ENCODE results near the gene MSANTD3.

Gene MSANTD3

DNA sequence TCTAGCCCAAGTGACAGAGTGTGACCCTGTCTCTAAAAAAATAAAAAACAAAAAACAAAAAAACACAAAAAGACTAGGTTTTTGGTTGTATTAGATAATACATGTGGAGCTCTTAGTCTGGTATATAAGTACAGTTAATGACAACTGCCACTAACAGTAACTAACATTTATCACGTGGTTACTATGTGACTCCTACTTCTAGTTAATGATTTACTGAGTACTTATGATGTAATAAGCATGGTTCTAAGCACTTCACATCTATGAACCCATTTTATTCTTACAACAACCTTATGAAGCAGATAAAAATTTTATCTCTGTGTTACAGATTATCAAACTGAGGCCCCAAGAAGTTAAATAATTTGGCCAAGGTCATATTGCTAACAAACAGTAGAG lies 39.9 kb downstream of the MSANTD3 start:
- peak; percentile 59 for DNase-seq

- no peak for DNase-seq
Observed at GRCh38 chr9:100468041-100468440, 41.1 kb downstream of the MSANTD3 start.

DNA sequence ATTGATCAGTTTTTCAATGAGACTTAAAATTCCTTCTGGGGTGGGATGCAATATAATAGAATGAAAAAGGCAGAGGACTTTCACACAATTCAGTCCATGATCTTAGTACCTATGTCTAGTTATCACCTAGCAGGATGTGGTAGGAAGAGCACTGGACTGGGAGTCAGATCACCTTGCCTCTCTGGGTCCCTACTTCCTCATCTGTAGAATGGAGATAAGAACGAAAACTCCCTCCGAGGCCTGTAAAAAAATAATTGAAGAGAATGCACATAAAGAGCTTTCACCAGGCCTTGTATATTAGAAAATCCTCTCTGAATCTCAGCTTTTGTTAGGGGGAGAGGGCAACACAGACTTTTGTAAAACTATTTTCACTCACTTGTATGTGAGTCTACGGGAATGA lies 45.3 kb downstream of the MSANTD3 start:
- no peak for DNase-seq

- peak; percentile 49 for DNase-seq
Observed at GRCh38 chr9:100472788-100473275, 45.9 kb downstream of the MSANTD3 start, which contains the start of gene TMEFF1. Gene TMEFF1, plus strand, starts transcription at chr9:100473149. Its CDS starts 396 bp downstream, at chr9:100473545.

GRCh38 chr9:100473276-100474081 lies 46.5 kb downstream of the MSANTD3 start:
- peak; percentile 66 for DNase-seq

DNA sequence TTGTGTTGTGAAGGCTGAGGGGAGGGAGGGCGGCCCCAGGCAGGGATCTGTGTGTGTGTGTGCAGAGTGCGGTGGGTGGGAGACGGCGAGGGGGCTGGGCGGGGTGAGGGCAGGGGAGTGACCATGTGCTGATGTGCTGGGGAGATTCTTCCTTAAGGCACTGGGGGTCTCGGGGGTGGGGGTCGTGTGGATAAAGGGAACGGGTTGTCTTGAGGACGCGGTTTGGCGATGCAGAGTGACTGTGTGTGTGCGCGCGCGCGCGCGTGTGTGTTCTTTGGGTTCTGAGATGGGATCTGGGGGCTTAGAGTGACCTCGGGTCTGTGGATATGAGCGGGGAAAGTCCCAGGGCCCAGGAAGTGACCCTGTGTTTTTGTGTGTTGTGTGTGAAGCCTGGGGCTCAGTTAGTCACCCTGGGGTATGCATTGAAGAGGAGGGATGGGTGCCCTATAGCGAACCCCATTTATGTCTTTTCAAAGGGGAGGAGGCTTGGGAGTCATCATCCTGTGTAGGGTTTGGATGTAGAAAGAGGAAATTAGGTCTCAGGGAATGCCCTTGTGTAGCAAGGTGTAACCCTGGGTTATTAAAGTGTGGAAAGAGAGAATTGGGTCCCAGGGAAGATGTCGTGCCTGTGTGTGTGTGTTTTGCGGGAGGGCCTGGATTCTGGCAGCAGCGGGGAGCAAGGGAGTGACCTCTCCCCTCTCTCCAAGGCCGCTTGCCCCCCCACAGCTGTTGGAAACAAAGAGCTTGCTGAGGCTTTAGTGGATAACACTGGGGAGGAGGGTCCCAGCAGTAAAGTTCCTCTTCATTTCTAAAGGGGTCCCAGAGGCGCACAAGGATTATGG lies 47.4 kb downstream of the MSANTD3 start:
- DNase-seq: peak; percentile 31

DNA sequence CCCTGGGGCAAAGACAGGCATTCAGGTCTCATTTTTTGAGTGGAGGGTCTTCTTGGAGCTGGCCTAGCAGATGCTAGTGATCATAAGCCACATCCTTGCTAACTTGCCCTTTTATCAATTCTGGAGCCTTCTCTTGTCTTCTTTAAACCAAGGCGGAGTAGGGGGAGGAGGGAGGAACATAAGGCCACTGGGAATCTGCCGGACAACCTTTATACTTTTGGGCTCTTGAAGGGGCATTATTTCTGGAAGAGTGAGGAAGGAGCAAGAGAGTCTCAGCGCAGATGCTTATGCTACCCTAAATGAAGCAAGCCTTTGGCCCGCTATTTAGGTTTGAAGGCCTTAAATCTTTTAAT lies 48.0 kb downstream of the MSANTD3 start:
- DNase-seq: no peak

DNA sequence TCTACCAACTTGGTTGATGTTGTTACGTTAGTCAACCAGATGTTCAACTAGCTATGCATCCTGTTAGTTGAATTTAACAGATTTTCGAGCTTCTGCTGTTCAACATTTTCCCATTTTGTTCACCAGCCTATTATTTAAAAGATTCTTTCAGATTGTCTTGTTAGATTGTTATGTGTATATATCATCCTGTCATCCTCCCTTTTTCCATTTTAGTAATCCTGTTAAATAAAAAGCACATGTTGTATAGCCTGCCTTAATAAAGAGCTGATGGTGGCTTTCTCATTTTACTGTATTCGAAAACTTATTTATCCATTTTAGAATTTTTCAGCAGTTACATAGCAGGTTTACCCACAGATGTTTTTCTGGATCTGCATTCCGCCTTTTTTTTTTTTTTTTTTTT lies 50.3 kb downstream of the MSANTD3 start:
- no peak for DNase-seq

GRCh38 chr9:100478192-100478591 lies 51.2 kb downstream of the MSANTD3 start:
- no peak for DNase-seq

GRCh38 chr9:100479820-100480219 lies 52.9 kb downstream of the MSANTD3 start:
- DNase-seq: no peak

DNA sequence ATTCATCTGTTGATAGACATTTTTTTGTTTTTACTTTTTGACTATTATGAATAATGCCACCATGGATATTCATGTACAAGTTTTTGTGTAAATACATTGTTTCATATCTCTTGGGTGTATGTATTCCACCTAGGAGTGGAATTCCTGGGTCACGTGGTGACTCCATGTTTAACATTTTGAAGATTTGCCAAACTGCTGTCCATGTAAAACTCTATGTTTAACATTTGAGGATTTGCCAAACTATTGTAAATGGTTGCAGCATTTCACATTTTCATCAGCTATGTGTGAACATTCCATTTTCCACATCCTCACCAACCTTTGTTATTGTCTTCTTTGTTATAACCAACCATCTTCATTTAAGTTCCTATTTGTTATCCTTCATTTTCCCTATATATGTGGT lies 58.3 kb downstream of the MSANTD3 start:
- no peak for DNase-seq

DNA sequence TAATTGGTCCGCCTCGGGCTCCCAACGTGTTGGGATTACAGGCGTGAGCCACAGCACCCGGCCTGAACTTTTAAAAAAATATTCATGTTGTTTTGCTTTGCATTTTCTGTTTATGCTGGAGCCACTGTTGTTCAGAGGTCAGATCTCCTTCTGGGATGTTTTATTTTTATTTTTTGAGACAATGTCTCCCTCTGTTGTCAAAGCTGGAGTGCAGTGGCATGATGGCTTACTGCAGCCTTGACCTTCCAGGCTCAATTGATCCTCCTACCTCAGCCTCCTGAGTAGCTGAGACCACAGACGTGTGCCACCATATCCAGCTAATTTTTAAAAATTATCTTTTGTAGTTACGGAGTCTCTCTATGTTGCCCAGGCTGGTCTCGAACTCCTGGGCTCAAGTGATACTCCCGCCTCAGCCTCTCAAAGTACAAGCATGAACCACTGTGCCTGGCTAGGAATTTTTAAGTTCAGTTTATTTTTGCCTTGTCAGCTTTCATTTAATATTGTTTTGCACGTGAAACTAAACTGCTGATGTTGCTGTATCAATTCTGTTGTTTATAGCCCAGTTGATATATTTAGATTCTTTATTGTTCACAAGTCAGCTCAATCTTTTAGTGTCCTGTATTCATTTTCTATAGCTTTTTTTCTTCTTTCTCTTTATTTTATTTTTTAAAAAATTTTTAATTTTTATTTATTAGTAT lies 59.7 kb downstream of the MSANTD3 start:
- no peak for DNase-seq

DNA sequence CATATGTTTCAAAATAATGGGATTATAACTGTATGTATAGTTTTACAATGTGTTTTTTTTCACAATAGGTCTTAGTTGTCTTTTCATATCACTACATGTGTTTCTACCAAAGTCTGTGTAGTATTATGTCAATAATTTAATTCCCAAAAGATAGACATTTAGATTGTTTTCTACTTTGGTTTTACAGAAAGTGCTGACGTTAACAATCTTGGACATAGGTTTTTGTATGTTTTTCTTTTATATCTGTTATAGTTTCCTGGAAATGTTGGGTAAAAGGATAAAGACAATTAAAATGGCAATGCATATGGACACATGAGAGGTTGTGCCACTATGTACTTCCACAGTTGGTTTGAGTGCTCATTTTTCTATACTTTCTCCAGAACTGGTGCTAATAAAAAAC lies 61.2 kb downstream of the MSANTD3 start:
- no peak for DNase-seq

GRCh38 chr9:100489836-100490235 lies 62.9 kb downstream of the MSANTD3 start:
- no peak for DNase-seq

DNA sequence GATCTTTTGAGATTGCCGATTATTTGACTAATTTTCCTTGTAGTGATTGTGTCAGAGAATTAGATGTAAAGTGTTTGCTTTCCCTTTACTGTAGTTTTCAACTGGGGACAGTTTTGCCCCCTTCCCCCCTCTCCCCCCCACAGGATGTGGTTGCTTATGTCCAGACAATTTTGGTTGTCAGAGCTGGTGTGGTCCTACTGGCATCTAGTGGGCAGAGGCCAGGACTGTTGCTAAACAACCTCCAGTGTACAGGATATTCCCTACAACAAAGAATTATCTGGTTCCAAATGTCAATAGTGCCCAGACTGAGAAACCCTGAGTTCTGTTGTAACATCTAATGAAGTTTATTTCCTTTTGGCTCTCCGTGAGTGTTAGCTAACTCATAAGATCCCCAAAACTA lies 66.0 kb downstream of the MSANTD3 start:
- DNase-seq: peak; percentile 9

GRCh38 chr9:100498592-100498991 lies 71.6 kb downstream of the MSANTD3 start:
- DNase-seq: peak; percentile 61

DNA sequence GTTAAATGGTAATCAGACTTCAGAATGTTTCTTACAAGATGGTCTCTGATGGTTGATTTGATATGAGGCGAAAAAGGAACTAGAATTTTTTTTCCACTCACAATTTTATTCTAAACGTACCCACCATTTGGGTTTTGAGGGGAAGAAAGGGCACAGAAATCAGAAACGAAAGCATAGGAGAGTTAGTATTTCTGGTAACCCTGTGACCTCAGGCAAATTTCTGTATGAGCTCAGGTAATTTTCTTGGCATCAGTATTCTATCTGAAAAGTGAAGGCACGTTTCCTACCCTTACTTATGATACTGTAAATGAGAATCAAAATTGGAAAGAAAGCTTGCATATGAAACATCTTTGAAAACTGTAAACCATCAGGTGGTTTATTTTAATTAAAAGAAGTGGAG lies 72.5 kb downstream of the MSANTD3 start:
- DNase-seq: no peak

- DNase-seq: no peak
Observed at GRCh38 chr9:100499866-100500265, 72.9 kb downstream of the MSANTD3 start.

Data from DMS53 (cell line).